SU-DHL-6 (cell line): ENCODE measurements around the gene PIK3C2G.

Experiments
- CTCF ChIP-seq: fragments of 200-600 bp; sonication (generic); IDR thresholded peaks from one replicate; pipeline ENCODE4 v1.5.1; 2017; ENCODE audit warnings: antibody characterized with exemption, mild to moderate bottlenecking, low read length, moderate library complexity; ENCODE audit not compliant: insufficient read depth, poor library complexity, severe bottlenecking
- EZH2phosphoT487 ChIP-seq: fragments of 200-600 bp; sonication (generic), shearing (Covaris generic); conservative IDR thresholded peaks from 2 replicates; pipeline ENCODE4 v1.6.1; 2018; ENCODE audit warnings: mild to moderate bottlenecking, antibody characterized with exemption, low read length, moderate library complexity, mixed read lengths

- TF ChIP-seq CTCF (no peak), EZH2phosphoT487 (no peak)
Measured at GRCh38 chr12:18681818-18682217, 420.5 kb downstream of the PIK3C2G start.
